Upper lobe of left lung (tissue), 4 donors: ENCODE data around the gene TSPAN32.

Source experiments
- CTCF ChIP-seq, 6 experiments: fragments of 450-650 bp in 4 of 6; fragments of 200-600 bp in 2 of 6; sonication (generic) in 2 of 6; IDR thresholded peaks; one replicate each; pipeline ENCODE4 v1.5.1; 2016 to 2019; ENCODE audit warnings: antibody characterized with exemption in 6 of 6
- POLR2AphosphoS5 ChIP-seq, 2 donors: sonication (generic); formaldehyde crosslinking; IDR thresholded peaks; one replicate each; pipeline ENCODE4 v1.5.1; 2017; ENCODE audit warnings: antibody characterized with exemption in 2 of 2

- TF ChIP-seq POLR2AphosphoS5 (IDR thresholded peaks at IDR 0.05) (no peak), CTCF (IDR thresholded peaks at IDR 0.05) (no peak)
Measured at GRCh38 chr11:2277933-2278523, 23.8 kb upstream of the TSPAN32 start.
